HG02981 (cell line): ENCODE results near the gene ECHS1.
"Not testable (repeated sequence)": the region's sequence is repeated elsewhere in the genome, so short reads cannot be mapped to it uniquely, and the experiment has no call there.

Source experiments
- ATAC-seq: cut with Tn5 transposase; IDR thresholded peaks from one replicate; pipeline ENCODE4 v1.9.1; 2021; ENCODE audit warnings: mild to moderate bottlenecking, moderate library complexity; ENCODE audit not compliant: unreplicated experiment

The ECHS1 gene

DNA sequence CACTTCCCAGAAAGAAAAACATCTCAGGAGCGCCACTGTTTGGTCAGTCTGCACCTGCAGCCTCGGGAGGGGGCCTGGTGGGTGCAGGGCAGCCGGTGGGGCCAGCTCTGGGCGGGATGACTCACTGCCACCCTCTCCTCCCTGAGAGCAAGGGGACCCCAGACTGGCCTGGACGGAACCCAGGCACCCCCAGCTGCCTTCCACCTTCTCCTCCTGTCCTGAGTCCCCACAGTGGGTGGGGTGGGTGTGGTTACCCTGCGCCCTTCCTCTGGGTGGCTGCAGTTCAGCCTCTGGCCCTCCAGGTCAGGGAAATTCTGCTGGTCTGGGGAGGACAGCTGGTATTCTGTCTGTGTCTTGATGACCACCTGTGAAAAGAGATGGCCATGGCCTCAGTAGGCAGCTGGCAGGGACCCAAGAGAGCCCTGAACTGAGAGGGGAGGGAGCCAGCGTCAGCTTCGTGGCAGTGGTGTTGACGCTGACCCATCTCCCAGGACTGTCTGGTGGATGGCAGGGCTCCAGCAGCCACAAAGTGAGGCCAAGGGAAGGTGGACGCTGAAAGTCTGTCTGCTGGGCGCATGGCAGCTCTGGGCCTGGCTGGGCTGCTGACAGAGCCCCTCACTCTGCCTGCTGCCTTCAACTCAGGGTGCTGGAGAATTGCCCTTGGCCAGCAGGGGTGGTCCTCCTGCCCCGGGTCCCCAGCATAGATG lies 45.4 kb downstream of the ECHS1 start:
- ATAC-seq = no peak

DNA sequence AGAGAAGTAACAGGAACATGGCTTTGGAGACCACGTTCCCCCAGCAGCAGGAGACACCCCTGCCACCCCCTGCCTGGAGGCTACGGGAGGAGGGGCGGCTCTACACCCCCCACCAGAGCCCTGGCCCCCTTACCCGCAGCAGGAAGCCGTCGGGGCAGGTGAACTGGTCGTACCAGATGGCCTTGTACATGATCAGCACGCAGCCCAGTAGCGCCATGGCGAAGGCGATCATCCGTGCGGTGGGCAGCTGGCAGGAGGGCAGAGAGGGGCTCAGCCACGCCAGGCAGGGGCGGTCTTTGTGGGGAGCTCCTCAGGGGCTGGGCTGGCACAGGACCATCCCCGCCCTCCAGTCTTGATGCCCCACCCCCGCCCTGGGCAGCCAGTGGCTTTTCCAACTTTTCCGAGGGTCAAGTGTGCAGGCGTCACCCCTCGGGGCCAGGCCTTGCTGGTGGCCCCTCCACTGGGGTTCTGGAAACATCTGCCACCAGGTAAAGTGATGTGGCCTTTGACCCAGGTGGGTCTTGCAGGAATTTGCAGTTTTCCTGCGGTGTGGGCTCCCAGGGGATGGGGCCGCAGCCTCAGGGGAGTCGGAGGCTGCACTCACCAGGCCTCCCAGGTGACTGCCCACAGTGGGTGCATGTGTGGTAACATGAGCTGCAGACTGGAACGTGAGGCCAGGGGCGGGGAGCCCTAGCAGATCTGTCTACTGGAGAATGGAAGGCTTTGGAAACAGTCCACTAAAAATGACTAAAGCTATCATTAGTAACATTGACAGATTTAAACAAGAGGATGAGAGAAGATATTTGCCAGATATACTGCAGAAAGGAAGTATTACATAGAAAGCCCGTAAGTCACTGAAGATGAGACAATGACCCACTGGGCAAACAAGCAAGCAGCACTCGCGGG lies 46.2 kb downstream of the ECHS1 start:
- ATAC-seq = no peak

DNA sequence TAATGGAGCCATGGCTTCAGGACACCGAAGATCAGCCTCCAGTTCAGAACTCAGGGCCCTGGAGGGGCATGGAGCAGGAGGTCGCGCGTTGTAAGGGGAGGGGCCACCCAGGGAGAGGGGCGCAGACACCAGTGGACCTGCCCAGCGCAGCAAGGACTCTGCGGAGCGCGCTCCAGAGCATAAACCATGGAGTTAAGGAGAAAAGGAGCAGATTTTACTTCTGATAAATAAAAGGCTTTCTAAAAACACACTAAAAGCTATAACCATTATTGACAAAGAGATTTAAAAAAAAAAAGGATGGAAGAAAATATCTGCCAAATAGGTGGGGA lies 47.0 kb downstream of the ECHS1 start:
- ATAC-seq = no peak

DNA sequence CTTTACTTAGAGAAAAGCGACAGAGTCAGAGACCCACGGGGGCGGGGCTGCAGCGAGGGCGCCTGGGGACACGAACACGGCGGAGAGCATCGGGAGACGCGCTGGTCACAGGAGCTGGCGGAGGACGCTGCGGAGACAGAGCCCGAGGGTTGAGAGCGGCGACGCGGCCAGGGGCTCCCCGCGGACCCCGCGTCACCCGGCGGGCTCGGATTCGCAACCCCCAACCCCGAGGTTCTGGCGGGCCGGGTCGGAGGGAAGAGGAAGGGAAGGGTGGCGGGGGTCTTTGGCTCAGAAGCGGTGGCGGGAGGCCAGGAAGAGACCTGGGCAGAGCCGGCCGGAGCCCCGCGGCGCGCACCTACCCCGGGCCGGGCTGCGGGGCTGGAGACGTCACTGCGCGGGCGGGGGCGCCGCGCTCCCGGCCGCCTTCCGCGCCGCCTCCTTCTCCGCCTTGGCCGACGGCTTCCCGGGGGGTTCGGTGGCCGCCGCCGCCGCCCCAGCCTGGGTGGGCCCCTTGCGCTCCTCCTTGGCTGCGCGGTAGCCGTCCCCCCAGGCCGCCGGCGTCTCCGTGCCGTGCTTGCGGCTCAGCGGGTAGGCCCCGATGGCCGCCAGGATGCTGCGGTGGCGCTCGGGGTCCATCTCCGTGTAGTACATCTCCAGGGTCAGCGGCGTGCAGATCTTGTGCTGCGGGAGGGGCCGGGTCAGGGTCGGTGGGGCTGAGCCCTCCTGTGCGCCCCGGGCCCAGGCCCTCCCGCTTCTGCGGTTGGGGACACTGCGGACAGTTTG lies 47.5 kb downstream of the ECHS1 start:
- ATAC-seq = no peak

DNA sequence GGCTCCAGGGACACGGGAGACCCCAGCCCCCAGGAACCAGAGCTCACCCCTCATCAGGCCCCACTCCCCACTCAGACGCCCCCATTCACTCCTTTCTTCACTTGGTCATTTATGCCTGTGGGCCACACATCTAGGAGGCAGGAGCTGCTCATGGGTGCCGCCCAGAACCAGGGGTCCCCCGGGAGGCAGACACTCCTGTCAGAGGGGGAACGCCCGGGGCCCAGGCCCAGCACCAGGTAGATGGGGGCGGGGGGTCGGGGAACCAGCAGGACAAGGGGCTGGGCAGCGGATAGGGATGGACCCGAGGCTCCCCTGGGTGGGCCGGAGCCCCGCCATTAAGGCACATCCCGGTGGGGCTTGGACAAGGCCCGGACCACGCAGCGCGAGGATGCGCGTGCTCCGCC lies 48.3 kb downstream of the ECHS1 start:
- no peak for ATAC-seq

DNA sequence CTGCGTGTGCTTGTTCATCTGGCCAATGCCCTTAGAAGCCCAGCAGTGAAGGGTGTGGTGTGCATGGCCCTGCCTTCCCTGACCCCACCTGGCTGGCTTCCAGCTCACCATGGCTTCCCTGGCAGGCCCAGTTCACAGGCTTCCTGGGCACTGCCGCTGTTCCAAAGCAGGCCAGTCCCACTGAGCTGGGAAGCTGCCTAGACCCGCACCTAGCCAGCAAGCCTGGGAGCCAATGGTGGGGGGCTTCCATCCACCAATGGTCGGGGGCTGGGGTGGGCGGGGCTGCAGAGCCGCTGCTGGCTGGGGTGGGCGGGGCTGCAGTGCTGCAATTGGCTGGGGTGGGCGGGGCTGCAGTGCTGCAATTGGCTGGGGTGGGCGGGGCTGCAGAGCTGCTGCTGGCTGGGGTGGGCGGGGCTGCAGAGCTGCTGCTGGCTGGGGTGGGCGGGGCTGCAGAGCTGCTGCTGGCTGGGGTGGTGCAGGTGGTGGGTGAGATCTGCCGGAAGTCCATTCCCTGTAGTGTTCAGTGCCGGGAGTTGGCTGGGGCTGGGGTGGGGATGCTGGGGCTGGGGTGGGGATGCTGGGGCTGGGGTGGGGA lies 48.9 kb downstream of the ECHS1 start:
- no peak for ATAC-seq

DNA sequence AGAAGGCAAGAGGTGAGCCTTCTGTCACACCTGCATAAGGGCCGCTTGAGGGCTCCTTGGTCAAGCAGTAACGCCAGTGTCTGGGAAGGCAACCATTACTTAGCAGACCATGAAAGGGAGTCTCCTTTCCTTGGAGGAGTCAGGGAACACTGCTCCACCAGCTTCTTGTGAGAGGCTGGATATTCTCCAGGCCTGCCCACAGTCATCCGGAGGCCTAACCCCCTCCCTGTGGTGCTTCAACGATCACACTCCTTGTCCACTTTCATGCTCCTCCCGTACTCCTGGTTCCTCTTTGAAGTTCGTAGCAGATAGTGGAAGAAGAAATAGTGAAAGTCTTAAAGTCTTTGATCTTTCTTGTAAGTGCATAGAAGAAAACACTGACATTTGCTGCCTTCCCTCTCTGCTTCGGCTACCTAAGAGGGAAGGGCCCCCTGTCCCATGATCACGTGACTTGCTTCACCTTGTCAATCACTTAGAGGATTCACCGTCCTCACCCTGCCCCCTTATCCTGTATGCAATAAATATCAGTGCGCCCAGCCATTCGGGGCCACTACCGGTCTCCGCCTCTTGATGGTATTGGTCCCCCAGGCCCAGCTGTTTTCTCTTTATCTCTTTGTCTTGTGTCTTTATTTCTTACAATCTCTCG lies 51.0 kb downstream of the ECHS1 start:
- ATAC-seq = not testable (repeated sequence)

DNA sequence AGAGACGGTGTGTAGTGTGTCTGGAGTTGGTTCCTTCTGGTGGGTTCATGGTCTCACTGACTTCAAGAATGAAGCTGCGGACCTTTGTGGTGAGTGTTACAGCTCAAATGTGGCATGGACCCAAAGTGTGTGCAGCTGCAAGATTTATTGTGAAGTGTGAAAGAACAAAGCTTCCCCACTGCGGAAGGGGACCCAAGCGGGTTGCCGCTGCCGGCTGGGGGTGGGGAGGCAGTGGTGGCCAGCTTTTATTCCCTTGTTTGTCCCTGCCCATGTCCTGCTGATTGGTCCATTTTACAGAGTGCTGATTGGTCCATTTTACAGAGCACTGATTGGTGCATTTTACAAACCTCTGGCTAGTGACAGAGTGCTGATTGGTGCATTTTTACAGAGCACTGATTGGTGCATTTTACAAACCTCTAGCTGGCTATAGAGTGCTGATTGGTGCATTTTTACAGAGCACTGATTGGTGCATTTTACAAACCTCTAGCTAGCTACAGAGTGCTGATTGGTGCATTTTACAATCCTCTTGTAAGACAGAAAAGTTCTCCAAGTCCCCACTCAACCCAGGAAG lies 52.2 kb downstream of the ECHS1 start:
- ATAC-seq = not testable (repeated sequence)

DNA sequence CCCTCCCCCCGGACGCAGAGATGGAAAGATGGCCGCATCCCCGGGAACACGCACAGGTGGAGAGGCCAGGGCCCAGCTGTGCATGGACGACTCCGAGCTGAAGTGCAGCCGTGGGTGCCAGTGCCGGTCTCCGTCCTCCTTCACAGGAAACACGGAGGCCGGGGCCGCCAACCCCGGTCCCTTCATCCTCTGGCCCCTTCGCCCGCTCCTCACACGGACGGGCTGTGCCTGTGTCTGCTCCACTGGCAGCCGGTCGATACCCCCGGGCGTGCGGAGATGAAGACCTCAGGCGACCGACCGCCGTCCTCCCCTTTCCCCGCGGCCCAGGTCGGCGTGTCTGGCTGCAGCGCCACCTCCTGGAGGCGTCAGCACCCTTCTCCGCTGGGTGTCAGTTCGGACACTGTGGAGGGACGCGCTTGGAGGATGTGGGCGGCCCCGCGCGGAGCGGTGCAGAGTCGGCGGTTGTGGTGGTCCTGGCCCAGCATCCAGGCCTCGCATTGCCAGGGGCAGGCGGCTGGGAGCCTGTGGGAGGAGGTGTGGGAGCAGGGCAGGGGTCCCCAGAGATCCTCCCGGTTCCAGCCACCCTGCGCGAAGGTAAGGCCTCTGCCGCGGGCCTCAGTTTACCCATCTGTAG lies 54.5 kb downstream of the ECHS1 start:
- ATAC-seq = peak; percentile 82

DNA sequence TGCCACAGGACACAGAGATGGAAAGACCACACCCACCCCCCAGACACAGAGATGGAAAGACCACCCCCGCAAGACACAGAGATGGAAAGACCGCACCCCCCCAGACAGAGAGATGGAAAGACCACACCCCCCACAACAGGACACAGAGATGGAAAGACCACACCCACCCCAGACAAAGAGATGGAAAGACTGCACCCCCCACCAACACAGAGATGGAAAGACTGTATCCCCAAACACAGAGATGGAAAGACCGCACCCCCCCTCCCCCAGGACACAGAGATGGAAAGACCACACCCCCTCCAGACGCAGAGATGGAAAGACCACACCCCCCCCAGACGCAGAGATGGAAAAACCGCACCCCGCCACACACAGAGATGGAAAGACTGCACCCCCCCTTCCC lies 56.4 kb downstream of the ECHS1 start:
- ATAC-seq = no peak

DNA sequence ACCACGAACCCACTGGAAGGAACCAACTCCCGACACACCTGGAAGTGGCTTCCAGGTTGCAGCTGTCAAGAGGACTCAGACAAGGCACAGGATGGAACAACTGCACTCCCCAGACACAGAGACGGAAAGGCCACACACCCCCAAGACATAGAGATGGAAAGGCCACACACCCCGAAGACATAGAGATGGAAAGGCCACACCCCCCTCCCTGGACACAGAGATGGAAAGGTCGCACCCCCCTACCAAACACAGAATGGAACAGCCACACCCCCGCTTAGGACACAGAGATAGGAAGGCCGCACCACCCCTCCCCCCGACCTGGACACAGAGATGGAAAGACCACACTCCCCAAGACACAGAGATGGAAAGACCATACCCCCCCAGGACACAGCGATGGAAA lies 56.9 kb downstream of the ECHS1 start:
- ATAC-seq = no peak

DNA sequence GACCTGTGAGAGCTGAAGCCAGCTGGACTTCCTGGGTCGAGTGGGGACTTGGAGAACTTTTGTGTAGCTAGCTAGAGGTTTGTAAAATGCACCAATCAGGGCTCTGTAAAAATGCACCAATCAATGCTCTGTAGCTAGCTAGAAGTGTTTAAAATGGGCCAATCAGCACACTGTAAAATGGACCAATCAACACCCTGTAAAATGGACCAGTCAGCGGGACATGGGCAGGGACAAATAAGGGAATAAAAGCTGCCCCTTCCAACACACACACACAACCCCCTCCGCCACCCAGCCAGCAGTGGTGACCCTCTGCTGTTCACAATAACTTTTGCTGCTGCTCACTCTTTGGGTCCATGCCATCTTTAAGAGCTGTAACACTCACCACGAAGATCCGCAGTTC lies 57.3 kb downstream of the ECHS1 start:
- no peak for ATAC-seq

DNA sequence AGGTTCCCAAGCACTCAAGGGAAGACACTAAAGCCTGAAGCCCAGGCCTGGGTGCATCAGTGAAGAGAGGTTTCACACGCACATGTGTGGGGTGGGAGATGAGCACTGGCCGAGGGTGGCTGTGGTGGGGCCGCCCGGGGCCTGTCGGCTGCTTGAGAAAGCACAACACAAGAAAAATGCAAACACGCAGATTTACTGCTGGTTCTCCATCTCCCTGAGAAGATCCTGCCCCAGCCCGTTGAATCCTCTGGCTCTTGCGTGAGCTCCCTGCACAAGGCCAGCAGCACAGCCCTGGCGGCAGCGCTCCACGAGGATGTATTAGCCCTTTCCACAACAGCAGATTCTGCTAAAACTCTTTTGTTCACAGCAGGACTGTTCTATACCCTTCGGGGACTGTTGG lies 58.2 kb downstream of the ECHS1 start:
- ATAC-seq = no peak

DNA sequence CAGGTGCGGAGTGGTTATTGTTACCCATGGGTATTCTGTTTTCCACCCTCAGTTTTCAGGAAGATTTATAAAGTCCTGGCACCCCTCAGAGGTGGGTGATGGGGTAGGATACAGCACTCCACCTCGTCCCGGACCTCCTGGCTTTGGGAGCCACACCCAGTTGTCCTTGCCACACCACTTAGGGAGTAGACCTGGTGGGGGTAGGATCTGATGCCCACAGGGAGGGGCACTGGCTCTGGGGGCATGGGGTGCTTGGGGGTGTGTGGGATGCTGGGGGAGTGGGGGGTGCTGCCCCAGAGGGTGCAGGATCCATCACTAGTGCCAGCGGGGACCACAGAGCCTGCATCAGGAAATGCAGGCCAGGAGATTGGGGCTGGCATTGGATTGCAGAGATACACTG lies 60.0 kb downstream of the ECHS1 start:
- ATAC-seq = no peak

DNA sequence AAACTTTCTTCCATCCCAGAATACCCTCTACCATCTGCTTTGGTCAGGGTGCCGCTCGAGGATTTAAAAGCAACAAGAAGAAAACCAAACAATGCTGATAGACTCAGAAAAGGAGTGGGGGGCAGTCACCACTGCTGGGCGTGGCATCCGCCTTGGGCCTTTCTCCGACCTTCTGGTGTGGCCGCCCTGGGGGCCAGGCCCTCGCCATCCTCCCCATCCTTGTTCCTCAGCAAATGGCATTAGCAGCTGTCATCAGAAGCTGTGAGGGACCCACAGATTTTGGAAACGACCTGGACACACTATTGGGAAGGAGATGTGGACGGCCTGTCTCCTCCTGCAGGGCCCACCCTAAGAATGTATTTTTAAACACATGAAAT lies 60.4 kb downstream of the ECHS1 start:
- no peak for ATAC-seq
